PC-3 (cell line): Measurements from ENCODE around the gene REG1A. TPM values are rescaled to one million over a fixed set of nuclear protein-coding genes. Genes with fewer than 3 reads are reported as not detected.

ENCODE experiments used
- ATAC-seq: fragments of 200-7000 bp; cut with Tn5 transposase; 2 replicates; pipeline ENCODE4 v1.9.1; 2020; ENCODE audit warnings: mild to moderate bottlenecking, moderate library complexity
- BruUV-seq: library from RNA; stranded (reverse); fragments of 400-500 nt; replicated peaks from 2 replicates; lab custom pipeline; 2021; lab: Mats Ljungman, UMichigan
- CTCF ChIA-PET: fragments of 300-600 bp; sonication (Branson Sonifier 250); formaldehyde crosslinking; loops from one replicate; lab custom pipeline; 2022; ENCODE audit warnings: antibody characterized with exemption; lab: Charles Lee
- POLR2A ChIA-PET: fragments of 300-600 bp; sonication (Branson Sonifier 250); formaldehyde crosslinking; loops from one replicate; lab custom pipeline; 2022; ENCODE audit warnings: antibody characterized with exemption; ENCODE audit not compliant: unreplicated experiment; lab: Charles Lee
- DNase-seq: peaks from one replicate; pipeline ENCODE4 v3.0.0-alpha.2; 2015
- H2AFZ ChIP-seq: fragments of 300-600 bp; sonication (generic); 2 replicates; pipeline ENCODE4 v1.6.0; 2016; ENCODE audit warnings: antibody characterized with exemption, low read length
- H3F3A ChIP-seq: fragments of 300-600 bp; sonication (generic); one replicate; pipeline ENCODE4 v1.6.0; 2017; ENCODE audit warnings: antibody characterized with exemption, low read length, control low read depth, mild to moderate bottlenecking; ENCODE audit not compliant: unreplicated experiment
- H3K27ac ChIP-seq: fragments of 300-600 bp; sonication (generic); 2 replicates; pipeline ENCODE4 v1.5.1; 2016; ENCODE audit warnings: mild to moderate bottlenecking, low read length
- H3K27me3 ChIP-seq: fragments of 300-600 bp; sonication (generic); 2 replicates; pipeline ENCODE4 v1.6.1; 2016; ENCODE audit warnings: low read length, mixed read lengths
- H3K36me3 ChIP-seq: fragments of 300-600 bp; sonication (generic); 2 replicates; pipeline ENCODE4 v1.6.1; 2016; ENCODE audit warnings: low read depth, mixed run types, low read length, mixed read lengths
- H3K4me1 ChIP-seq: fragments of 300-600 bp; sonication (generic); 2 replicates; pipeline ENCODE4 v1.5.1; 2016; ENCODE audit warnings: low read length; ENCODE audit not compliant: insufficient read depth
- H3K4me2 ChIP-seq: fragments of 300-600 bp; sonication (generic); 2 replicates; pipeline ENCODE4 v1.6.0; 2016; ENCODE audit warnings: low read length
- H3K4me3 ChIP-seq: fragments of 300-600 bp; sonication (generic); 2 replicates; pipeline ENCODE4 v1.5.1; 2016; ENCODE audit warnings: mild to moderate bottlenecking, low read length, mixed read lengths
- H3K79me2 ChIP-seq: fragments of 300-600 bp; sonication (generic); 2 replicates; pipeline ENCODE4 v1.6.1; 2017; ENCODE audit warnings: low read length, mixed read lengths
- H3K9ac ChIP-seq: fragments of 300-600 bp; sonication (generic); 2 replicates; pipeline ENCODE4 v1.6.0; 2016; ENCODE audit warnings: mild to moderate bottlenecking, low read length
- H3K9me2 ChIP-seq: fragments of 300-600 bp; sonication (generic); replicated peaks from 2 replicates; pipeline ENCODE4 v1.6.1; 2016; ENCODE audit warnings: mixed run types, low read length, mixed read lengths
- H3K9me3 ChIP-seq: fragments of 300-600 bp; sonication (generic); 2 replicates; pipeline ENCODE4 v1.6.1; 2016; ENCODE audit warnings: low read length, mixed read lengths
- H4K20me1 ChIP-seq: fragments of 300-600 bp; sonication (generic); 2 replicates; pipeline ENCODE4 v1.6.1; 2016; ENCODE audit warnings: low read length, mixed read lengths
- CTCF ChIP-seq: fragments of 300-600 bp; sonication (generic); conservative IDR thresholded peaks from 2 replicates; pipeline ENCODE4 v1.5.1; 2017; ENCODE audit warnings: antibody characterized with exemption, low read depth, mild to moderate bottlenecking, low read length
- EZH2 ChIP-seq: fragments of 300-600 bp; sonication (generic); IDR thresholded peaks from one replicate; pipeline ENCODE4 v1.6.1; 2017; ENCODE audit warnings: antibody characterized with exemption, mild to moderate bottlenecking, low read length; ENCODE audit not compliant: unreplicated experiment
- EZH2phosphoT487 ChIP-seq: fragments of 300-600 bp; sonication (generic); IDR thresholded peaks from 2 replicates; pipeline ENCODE4 v1.6.1; 2018; ENCODE audit warnings: mild to moderate bottlenecking, antibody characterized with exemption, low read length, borderline replicate concordance
- intact Hi-C: fragments of 100-400 bp; cut with micrococcal nuclease; formaldehyde crosslinking; loops from 2 replicates; pipeline ENCODE4 v1.9.0; 2023
- total RNA-seq: library from RNA; depleted of rRNA; stranded (reverse); fragments of >200 nt; gene quantifications from 2 replicates; pipeline ENCODE4 v1.2.3, GENCODE V29; 2014

REG1A gene
- total RNA-seq, 1 experiment from 2014 or later, result not detected

- no peak for ATAC-seq
- H4K20me1 ChIP-seq, result no peaks in the 10 kb centered on the region
- no peak overlapping the region for H2AFZ ChIP-seq
- ChIA-PET POLR2A (no interaction called here), CTCF (no interaction called here)
- no peaks in the 10 kb centered on the region for H3K36me3 ChIP-seq
- H3K27me3 ChIP-seq, result no peaks in the 10 kb centered on the region
- BruUV-seq, result no TSS peak
- no peaks in the 10 kb centered on the region for H3F3A ChIP-seq
- intact Hi-C loops, result no loop called here
- no peaks in the 10 kb centered on the region for H3K79me2 ChIP-seq
- no peak for TF ChIP-seq CTCF
- no peak for TF ChIP-seq EZH2phosphoT487
- TF ChIP-seq EZH2, result no peak
- H3K9ac ChIP-seq, result no peak overlapping the region
- H3K9me3 ChIP-seq, result 0 out of 2 replicates have a peak, but pooled peaks cover 5% of the 10 kb centered on the region
- H3K27ac ChIP-seq, result no peak overlapping the region
- no peaks in the 10 kb centered on the region for H3K4me1 ChIP-seq
- no peak for DNase-seq
- no peak overlapping the region for H3K4me2 ChIP-seq
- no peak overlapping the region for H3K4me3 ChIP-seq
- no peaks in the 10 kb centered on the region for H3K9me2 ChIP-seq
Measured at GRCh38 chr2:79097843-79098242, 22.4 kb upstream of the REG1A start.

DNA sequence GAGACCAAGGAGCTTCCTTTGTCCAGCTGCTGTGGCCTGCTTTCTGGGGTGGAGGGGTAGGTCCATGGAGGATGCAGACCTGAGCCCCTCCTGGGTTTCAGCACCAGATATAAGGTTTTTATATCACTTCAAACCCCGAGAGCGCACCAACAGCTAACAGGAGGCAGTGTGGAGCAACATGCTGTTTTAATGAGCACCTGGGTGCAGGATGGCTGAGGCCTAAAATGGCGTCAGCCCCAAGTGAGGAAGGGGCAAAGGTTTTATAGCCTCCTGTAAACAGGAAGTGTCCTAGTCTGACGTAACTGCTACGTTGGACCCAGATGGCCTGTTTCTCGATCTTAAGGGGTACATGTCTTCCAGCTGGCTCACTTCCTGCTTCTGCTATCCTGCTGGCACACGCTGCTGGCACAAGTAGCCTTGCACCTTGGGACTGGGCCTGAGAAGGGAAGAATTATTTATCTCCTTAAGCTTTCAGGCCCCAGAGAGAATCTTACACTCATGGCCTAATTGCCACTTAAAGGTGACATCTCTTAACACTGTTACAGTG, 21.1 kb upstream of the REG1A start:
- Histone ChIP-seq H4K20me1 (no peaks in the 10 kb centered on the region), H3F3A (no peaks in the 10 kb centered on the region), H3K9ac (no peak overlapping the region), H3K4me2 (no peak overlapping the region), H3K27ac (no peak overlapping the region), H3K79me2 (no peaks in the 10 kb centered on the region), H3K27me3 (no peaks in the 10 kb centered on the region), H3K4me3 (no peak overlapping the region), H3K4me1 (no peaks in the 10 kb centered on the region), H2AFZ (no peak overlapping the region), H3K9me2 (no peaks in the 10 kb centered on the region), H3K9me3 (0 out of 2 replicates have a peak, but pooled peaks cover 5% of the 10 kb centered on the region), H3K36me3 (no peaks in the 10 kb centered on the region)
- TF ChIP-seq EZH2phosphoT487 (no peak), CTCF (no peak), EZH2 (no peak)
- ATAC-seq (no peak), DNase-seq (no peak)
- POLR2A ChIA-PET, result no interaction called here
- intact Hi-C loops, result no loop called here
- CTCF ChIA-PET, result no interaction called here
- BruUV-seq, result no TSS peak

- Histone ChIP-seq H3K4me1 (no peaks in the 10 kb centered on the region), H3K36me3 (no peaks in the 10 kb centered on the region), H3K9me2 (no peaks in the 10 kb centered on the region), H3K79me2 (no peaks in the 10 kb centered on the region), H3K4me2 (no peak overlapping the region), H2AFZ (no peak overlapping the region), H3F3A (no peaks in the 10 kb centered on the region), H3K4me3 (no peak overlapping the region), H3K9ac (no peak overlapping the region), H3K27ac (no peak overlapping the region), H3K9me3 (0 out of 2 replicates have a peak, but pooled peaks cover 5% of the 10 kb centered on the region), H3K27me3 (no peaks in the 10 kb centered on the region), H4K20me1 (no peaks in the 10 kb centered on the region)
- ChIA-PET POLR2A (no interaction called here), CTCF (no interaction called here)
- no peak for DNase-seq
- no peak for ATAC-seq
- intact Hi-C loops, result no loop called here
- TF ChIP-seq EZH2 (no peak), CTCF (no peak), EZH2phosphoT487 (no peak)
- BruUV-seq, result no TSS peak
Measured at GRCh38 chr2:79100285-79100684, 20.0 kb upstream of the REG1A start.
